HG03520 (cell line): ENCODE measurements around the gene FOXA2.
"Not testable (repeated sequence)": the region's sequence is repeated elsewhere in the genome, so short reads cannot be mapped to it uniquely, and the experiment has no call there.

Source experiments
- ATAC-seq: cut with Tn5 transposase; IDR thresholded peaks from one replicate; pipeline ENCODE4 v1.9.1; 2021; ENCODE audit warnings: mild to moderate bottlenecking, moderate library complexity; ENCODE audit not compliant: unreplicated experiment

The FOXA2 gene

DNA sequence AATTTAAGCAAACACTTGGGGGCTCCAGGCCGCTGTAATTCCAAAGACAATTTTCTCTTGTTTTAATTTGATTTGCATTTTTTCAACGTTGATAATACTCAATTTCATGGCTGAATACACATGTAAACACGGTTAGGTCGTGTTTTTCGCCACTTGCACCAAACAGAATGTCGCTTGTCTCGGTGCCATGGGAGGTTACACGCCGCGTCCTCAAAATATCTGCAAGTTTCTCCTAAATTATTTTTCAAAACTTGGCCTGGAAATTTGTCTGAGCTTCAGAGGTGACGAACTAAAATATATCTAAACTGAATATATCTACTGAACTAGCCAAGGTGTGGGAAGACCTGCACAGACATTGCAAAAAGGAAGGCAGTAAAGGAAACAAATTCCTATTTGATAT, 15.0 kb downstream of the FOXA2 start:
- ATAC-seq = no peak

DNA sequence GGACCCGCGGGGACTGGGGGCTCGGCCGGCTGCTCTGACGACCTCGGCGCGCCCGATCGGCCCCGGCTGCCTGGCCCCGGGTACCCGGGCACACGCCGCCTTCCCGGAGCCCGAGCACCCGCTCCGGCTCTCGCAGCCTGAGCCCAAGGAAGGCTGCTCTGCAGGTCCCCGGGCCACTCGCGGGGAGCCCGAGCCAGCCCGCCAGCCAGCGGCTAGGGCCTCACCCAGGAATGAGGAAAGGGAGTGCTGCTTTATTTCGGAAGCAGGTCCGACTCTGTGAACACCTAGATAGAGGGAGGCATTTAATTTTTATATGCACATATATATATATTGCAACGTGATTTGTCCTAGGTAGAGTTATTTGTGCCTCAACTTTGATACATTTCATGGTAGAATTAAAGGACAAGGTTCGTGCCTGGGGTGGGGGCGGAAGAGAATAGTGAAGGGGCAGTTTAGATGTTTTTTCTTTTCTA, 15.5 kb downstream of the FOXA2 start:
- no peak for ATAC-seq

DNA sequence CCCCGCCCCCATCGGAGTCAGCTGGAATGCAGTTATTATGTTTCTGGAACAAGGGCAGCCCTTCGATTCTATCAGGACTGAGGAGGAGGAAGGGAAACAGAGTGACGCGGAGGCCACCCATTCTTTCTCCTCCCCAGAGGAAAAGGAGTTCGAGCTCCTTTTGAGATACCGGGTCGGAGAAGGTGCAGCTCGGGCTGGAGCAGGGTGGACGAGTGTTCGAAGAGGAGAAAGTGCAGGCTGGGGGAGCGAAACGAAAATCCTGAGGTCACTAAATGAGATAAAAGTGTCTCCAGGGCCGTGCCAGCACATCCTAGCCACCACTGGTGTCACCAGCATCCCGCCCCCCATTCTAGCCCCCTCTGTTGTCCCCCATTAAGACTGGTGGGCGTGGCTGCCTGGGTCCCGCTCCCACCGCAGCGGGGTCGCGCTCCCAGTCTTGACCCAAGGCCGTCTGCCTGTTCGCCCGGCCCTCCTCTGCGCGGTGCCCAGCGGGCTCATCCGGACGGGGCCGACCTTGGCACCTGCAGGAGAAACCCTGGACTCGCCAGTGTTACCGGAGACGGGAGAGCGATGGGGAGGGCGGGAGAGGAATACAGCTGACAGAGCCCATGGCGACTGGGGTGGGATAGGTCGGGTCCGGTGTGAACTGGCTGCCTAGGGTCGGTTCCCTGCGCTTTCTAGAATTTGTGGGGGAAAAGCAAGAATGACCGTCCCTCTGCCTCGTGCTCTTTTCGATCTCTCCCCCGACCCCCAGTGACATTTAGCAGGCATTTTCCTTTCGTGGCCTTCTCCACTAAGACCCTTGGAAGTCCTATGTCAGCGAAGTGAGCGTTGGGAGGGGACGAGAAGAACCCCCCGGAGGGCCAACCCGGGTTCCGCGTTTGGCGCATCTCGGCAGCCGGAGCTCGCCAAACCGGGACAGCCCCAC, 16.2 kb downstream of the FOXA2 start:
- no peak for ATAC-seq

DNA sequence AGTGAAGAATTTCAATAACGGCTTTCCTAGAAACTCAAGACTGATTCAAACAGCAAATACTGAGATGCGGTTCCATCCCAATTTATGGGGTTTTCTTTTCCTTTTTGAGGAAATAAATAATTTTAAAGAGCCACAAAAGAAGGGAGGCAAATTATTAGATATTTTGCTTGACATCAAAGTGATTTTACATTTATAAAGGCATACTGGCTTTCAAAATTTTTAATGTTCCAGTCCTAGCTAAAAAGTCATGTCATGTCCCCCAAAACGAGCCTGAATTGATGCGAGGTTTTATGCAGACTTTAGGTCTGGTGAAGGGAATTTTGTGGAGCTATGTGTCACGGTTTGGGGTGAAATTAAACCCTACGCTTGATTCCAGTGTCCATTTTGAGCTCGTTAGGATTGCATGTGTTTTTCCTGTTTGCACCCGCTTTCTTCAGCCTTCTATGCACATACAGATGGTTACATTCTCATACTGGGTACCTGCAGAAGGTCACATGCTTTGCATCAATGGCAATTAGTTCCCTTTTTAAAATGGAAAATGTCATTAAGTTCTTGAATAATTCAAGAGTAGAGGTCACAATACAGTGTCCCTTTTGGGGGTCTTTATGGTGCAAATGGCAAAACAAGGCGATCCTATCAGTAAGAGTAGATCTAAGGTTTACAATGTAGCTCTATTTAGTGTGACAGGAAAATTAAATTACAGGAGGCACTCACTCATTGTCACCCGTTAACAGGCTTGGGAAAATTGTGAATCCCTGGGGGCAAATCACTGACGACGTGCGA, 17.3 kb downstream of the FOXA2 start:
- no peak for ATAC-seq

DNA sequence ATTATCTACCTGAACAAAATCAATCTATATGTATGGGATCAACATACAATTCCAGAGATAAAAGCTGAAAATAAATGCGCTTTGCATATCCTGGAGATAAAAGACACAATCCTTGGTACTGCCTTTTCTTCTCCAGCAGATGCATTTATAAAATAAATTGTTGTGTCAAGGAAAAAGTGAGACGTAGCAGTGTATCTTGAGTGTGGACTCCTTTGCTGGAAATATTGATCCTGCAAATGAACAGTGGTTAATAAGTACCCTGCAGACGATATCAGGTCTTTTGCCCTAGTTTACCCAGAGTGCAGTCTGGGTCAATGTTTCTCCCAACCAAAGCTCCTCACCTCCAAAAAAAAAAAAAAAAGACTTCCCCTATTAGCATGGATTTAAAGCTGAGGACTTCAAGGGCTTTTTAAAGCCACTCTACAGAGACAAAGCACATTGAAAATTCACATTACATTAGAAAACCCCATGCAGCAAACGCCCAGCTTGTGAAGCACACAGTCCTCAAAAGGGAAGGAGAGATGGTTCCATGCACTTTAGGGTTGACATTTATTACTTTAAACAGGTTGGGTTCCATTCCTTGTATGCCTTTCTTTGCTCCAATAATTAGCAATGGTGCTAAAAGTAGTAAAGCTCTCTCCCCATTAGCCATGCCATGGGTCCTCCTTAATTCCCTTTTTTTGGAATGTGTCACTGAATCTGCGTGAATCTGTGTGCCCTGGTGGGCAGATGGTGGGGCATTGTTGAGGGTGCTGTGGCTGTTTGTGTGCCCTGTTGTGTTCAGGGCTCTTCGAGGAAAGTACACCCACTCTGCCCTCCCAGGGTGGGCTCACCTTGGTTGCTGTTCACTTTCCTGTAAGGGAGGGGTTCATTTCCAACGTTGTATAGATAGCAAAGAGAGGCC, 21.1 kb downstream of the FOXA2 start:
- ATAC-seq = no peak

DNA sequence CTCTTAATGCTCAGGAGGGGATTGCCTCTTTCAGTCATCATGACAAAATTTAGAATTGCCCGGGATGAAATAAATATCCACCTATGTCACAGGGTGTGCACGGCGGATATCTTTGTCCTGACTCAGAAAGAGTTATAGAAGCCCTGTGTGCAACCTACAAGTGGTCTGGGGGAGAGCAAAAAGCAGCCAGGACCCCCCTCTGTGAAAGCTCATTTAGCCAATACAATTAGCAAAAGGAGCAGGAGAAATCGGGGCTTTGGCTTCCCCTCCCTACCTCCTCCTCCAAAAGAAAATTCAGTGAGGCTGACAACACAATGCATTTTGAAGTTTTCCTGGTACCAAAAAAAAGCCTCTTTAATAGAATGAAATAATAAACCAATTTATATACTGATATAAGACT, 21.8 kb downstream of the FOXA2 start:
- ATAC-seq = no peak

DNA sequence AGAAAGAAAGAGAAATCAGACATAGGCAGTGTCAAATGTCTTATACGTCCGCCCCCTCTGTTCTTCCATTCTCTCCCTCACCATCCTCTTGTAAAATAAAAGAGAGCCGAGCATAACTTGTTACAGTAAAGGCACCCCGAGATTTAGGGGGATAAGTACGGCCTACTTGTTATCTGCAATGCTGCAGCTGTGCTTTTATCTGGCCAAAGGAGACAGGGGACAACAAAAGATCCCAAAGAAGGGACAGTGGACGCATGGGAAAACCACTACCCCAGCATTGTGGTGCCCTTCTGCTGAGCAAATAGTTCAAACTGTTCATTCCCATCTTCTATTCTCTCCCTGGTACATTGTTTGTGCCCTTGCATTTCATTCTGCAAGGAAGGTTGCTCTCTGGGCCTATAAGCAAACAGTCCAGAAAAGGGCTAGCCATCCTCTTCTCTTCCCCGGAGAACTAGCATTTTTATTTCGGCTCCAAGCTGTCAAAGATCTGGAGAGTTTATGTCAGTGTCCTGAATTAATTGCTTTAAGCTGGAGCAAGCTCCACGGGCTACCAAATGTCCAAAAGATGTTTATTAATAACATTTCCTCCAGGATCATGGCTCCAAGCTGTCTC, 22.3 kb downstream of the FOXA2 start:
- ATAC-seq = no peak

DNA sequence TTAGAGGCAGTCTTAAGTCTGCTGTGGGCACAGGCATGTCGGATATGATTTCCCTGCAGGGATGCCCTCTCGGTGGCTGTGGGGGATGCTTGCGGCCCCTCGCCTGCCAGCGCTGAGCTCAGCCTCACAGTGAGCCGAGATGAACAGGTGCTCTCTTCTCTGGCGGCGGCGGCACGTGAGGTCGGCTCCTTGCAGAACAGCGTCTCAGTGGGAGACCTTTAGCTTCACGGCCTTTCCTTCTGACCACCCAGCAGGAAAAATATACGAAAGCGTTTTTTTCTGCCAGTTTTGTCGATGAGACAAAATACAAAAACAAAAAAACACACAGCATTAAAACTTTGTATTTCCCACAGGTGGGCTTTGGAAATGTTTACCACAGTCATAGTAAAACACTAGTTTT, 23.6 kb downstream of the FOXA2 start:
- no peak for ATAC-seq

DNA sequence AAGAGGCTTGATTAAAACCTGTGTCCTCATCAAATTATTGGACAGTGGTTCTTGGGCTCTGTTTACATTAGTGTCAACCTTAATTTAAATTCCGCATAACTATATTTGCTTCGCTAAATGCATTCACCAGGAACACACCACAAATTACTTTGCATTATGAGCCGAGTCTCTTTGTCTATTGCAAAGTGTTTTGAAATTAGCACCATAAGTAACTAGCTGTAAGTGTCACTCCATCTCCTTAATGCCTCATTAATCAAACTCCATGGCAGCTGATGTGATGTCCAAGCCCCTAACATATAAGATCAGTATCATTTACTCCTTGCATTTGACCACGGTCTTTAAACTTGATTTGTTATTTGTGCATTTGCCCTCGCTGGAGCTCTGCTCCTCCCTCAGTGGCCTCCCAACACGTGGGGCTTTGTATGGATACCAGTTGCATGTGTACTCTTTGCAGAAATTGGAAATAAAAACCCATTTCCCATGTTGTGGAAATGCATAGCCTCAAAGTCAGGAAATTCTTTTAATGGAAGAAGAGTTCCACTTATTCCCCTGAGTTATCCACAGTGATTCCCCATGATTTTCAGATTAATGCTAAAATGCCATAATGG, 24.6 kb downstream of the FOXA2 start:
- ATAC-seq = no peak

DNA sequence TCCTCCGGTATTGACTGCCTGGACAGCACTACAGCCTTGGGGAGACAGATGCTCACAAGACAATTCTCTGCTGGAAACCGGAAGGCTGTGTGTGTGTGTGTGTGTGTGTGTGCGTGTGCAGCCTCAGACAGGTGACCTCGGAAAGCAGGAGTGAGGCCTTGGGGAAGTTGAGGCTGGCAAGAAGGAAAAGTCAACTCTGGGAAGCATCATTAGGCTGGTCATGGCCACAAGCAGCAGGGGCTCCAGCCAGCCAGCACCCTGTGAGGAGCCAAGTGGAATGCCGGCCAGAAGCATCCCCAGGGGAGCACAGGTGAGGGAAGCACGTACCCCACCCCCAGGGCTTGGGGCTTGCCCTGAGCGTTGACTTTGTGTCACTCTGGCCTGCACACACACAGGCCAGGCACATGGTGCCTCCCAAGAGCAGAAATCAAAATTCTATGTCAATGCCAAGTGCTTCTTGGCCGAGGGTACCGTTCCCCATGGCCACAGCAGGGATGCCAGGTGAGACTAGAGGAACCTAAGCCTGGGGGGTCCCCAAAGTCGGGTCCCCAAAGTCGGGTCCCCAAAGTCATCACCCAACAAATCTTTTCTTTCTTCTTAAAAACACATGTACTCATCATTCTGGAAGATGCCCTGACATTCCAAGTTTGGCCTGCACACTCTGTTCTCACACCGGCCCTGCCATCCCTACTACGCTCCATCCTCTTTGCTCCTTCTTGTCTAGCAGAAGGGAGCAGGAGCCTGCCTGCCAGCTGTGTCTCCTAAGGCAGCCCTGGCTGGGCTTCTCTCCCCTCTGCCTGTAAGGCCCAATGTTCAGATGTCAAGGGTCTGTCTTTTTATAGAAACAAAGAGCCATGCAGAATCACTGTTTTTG, 26.7 kb downstream of the FOXA2 start:
- ATAC-seq = no peak

DNA sequence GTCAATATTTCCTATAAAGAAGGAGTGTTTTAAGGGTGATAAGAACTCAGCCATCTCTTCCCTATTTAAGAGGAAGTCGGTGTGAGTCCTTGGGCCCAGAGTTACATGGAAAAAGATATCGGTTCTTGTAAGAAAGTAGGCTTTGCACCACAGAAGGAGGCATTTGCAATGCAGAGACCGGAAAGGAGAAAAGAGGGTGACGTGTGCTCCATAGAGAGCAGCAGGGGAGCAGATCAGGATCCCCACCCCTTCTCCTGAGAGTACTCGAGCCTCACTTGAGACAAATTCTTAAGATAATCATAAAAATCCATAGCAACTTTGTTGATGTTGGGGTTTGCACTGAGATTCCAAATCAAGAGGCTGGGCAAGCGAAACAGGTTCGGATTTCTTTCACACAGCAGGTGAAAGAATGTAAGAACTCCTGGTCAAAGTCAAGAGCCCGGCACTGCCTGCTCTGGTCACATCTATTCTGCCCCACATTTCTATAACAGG, 27.8 kb downstream of the FOXA2 start:
- ATAC-seq = no peak

DNA sequence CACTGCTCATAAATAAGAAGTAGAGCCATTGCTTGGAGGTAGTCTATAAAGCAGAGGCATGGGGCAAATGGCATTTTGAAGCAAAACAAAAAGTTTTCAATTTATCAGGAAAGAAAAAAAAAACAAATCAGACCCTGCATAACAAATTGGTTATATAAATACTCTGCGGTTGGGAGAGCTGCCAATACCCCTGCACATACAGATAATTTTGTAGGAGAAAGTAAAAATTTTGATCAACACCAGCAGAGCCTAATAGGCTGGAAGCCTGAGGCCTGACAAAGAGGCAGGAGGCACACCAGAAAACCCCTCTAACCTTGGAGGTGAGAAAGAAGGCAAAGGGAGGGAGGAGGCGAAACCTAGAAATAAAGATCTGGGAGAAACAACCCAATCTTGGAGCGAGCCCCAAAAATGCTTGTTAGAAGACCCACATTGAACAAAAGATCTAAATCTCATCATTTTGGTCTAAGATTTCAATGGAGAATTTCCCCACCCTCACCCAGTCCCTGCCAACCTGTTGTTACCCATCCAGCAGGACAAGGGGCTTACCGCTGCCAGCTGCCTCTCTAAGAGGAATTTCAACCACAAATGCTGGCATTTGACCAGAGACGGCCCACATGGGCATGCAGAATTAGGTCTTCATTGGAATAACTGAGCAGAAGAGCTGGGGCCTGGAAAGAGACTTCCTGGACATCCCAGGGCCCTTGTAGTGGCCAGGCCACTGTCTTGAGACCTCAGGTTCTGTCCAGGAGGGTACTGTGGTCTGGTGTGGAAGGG, 28.4 kb downstream of the FOXA2 start:
- ATAC-seq = no peak

DNA sequence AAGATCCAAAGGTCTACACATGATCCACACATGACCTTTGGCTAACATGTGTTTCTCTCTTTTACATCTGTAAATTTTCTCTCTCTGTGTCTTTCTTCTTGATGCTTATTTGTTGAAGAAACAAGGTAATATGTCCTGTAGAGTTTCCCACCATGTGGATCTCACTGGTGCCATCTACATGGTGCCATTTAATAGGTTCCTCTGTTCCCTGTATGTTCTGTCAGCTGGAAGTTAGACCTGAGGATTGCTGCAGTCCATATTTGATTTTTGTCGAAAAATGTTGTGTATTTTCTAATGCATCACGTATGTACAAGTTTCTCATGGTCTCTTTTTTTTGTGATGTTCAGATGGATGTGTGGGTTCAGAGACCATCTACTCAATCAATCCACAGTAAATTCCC, 30.0 kb downstream of the FOXA2 start:
- ATAC-seq = no peak

DNA sequence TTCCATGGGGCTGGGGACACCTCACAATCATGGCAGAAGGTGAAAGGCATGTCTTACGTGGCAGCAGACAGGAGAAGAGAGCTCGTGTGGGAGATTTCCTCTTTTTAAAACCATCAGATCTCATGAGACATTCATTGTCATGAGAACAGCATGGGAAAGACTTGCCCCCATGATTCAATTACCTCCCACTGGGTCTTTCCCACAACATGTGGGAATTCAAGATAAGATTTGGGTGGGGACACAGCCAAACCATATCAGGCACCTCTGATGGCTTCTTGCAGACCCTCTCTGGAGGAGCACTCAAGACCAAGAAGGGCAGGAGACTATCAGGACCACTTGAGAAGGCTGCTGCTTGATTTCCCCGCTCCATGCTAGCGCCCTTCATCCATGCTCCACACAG, 33.9 kb downstream of the FOXA2 start:
- ATAC-seq = not testable (repeated sequence)

DNA sequence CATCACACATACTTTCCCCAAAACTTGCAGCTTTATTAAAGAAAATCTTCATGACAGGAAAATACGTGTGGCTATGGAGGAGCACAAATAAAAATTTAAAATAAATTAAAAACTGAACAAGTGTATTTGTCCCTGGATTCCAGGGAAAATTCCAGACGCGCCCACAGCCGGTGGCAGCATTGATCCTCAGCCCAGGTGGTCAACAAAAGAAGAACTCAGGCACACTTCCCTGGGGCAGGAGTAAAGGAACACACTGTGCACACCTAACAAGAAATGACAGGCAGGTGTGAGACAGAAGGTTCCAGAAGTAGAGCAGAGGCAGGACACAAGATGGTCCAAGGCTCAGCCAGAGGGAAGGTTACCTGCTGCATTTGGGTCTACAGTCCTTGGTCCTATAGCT, 36.3 kb downstream of the FOXA2 start:
- no peak for ATAC-seq

DNA sequence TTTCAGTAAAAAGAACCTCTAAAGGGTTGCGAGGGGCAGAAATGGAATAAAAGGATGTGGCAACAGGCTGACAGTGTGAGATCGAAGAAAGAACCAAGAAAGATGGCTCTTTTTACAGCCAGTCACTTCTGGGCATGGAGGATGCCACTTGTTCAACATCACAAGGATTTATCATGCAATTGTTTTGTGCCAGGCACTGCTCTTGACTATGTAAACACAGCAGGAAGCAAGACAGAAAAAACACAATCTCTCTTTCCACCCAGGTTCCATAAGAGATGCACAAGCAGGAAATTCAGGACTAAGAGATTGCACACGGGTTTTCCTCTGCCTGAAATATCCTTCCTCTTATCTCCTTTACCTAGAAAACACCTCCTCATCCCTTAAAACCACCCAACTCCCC, 38.0 kb downstream of the FOXA2 start:
- no peak for ATAC-seq

DNA sequence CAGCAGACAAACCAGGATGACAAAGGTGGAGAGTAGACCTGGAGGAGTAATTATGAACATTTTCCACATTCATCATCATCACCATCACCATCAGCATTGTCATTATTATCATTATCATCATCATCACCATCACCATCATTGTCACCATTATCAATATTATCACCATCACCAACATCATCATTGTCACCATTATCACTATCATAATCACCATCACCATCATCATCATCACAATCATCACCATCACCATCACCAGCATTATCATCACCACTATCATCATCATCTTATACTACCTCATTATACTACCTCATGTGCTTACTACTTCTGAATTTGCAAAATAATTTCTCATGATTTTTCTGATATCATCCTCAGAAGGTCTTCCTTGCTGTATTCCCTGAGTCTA, 39.3 kb downstream of the FOXA2 start:
- no peak for ATAC-seq

DNA sequence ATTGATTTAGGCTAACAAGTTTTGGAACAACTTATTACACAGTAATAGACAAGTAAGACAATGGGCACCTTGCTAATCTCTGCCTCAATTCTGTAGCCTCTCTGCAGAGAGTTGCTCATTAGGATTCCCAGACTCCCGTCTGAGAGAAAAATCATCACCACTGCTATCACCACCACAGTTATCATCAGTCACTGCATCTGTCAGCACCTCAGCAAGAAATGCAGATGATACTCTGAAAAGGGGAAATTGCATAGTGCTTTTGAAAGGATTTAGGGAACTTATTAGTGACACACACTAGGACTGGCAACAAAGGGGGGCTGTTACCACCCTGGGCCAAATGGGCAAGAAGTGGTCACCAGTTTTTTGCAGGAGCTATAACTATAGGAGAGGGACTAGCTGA, 39.9 kb downstream of the FOXA2 start:
- ATAC-seq = no peak
